NCI-H774 (cell line): ENCODE measurements around the gene MOB1A.
"Not testable (repeated sequence)": the region's sequence is repeated elsewhere in the genome, so short reads cannot be mapped to it uniquely, and the experiment has no call there.

Experiments used
- DNase-seq: peaks from one replicate; lab custom pipeline; 2025; lab: John Stamatoyannopoulos, UW

Gene MOB1A

DNA sequence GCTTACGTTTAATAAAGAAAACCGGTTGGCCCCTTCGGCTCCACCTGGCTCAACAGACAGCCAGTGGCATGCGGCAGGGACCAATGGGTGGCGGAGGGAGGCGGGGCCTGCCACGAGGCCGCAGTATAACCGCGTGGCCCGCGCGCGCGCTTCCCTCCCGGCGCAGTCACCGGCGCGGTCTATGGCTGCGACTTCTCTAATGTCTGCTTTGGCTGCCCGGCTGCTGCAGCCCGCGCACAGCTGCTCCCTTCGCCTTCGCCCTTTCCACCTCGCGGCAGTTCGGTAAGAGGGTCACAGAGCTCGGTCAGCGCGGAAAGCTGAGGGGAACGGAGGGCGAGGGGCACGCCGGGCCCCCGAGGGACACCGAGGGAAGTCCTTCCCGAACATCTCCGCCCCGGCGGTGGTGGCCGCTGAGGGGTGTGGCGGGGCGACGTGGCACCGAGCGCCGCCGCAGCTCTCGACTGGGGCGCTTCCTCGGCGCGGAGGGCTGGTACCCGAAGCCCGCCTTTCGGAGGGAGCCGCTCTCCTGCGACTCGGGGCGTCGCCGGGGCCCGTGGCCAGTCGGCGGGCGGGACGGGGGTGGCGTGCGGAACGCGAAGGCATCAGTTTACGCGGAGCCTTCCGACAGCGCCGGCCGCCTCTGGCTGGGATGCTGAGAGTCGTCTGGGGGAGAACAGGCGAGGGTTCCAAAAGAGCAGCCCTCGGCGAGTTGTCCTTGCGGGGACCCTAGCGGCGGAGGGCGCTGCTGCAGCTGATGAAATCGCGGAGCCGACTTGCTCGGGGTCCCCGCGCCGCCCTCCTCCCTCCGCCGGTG lies 20.0 kb upstream of the MOB1A start, which contains the start of gene MTHFD2:
TSS of gene MTHFD2 (plus strand) at position 155 of the 814 bp plus-strand sequence. CDS start at position 182, 27 bp downstream.
- DNase-seq: peak; percentile 96

- no peak for DNase-seq
These were observed 19.4 kb upstream of the MOB1A start for GRCh38 chr2:74198023-74198460.

- no peak for DNase-seq
These were observed 18.4 kb upstream of the MOB1A start for GRCh38 chr2:74197049-74197448.

DNA sequence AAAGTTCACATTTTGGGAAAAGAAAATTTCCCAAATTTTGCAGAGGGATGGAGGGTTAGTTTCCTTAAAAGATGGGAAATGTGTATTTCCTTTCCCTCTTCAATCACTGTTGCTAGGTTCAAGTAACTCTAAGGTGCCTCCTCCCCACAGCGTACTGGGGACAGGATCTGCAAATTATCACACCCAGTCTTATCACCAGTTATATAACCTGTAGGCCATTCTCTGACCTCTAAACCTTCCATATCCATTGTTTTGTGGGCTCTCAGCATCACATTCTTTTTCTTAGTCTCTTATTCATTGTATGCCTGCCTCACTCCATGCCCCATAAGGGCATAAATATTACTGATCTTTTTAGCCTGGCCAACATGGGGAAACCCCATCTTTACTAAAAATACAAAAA lies 16.1 kb upstream of the MOB1A start:
- no peak for DNase-seq

DNA sequence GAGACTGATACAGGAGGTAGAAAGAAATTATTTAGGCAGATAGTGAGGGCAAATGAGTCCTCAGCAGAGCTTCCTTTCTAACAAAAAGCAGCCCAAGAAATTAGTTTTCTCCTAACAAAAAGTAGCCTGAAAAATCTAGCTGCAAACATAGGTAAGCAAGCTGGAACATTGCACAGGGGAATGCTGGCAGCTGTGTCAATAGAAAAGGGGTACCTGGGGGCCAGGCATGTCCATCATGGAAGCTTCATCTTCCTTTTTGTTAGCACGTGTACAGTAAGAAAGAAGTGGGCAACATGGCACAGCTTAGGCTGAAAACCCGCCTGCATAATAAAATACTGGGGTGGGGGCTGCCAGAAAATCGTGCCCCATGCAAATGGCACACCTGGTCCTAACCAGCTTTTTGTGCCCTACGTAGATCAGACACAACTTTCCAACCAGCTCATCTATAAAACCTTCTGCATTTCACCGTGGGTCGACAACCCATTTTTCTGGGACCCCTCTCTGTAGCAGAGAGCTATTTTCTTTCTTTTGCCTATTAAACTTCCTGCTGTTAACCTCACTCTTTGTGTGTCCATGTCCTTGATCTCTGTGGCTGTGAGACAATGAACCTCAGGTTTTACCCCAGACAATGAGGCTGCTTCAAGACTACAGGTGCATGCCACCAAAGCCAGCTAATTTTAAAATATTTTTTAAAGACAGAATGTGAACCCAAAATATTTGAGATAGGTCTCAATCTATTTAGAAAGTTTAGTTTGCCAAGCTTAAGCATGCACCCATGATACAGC lies 13.1 kb upstream of the MOB1A start:
- DNase-seq: peak; percentile 37

DNA sequence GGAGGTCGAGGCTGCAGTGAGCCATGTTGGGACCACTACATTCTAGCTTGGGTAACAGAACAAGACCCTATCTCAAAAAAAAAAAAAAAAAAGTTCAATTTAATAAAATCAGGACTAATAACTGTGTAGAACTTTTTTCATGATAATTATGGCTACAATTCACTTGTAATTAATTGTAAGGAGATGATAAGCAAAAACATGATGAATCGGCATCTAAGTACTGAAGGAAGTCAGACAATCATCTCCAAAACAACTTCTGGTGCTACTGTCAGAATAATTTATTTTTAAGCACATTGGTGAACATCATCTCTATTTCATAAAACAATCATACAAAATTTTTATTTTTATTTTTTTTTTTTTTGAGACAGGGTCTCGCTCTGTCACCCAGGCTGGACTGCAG lies 10.0 kb upstream of the MOB1A start:
- no peak for DNase-seq

DNA sequence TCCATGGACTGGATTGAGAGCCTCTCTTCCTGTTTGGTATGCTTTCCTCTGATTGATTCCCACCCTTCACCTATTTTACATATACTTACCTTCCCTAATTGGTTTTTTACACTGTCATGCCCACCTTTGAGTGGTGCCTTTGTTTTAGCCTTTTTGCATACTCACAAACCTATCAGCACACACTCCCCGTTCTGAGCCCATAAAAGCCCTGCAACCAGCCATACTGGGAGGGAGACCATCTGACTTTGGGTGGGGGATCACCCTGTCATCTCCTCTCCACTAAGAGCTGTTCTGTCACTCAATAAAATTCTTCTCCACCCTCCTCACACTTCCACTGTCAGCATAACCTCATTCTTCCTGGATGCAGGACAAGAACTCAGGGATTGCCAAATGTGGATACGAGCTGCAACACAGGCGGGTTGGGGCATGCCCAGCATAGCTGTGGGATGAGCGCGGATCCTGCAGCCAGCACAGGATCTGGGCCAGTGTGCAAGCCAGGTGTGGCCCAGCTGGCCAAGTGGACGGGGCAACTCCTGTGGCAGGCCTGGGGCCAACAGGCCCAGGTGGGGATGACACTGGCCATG lies 9.4 kb upstream of the MOB1A start:
- no peak for DNase-seq

GRCh38 chr2:74186706-74187105 lies 8.0 kb upstream of the MOB1A start:
- not testable (repeated sequence) for DNase-seq

DNA sequence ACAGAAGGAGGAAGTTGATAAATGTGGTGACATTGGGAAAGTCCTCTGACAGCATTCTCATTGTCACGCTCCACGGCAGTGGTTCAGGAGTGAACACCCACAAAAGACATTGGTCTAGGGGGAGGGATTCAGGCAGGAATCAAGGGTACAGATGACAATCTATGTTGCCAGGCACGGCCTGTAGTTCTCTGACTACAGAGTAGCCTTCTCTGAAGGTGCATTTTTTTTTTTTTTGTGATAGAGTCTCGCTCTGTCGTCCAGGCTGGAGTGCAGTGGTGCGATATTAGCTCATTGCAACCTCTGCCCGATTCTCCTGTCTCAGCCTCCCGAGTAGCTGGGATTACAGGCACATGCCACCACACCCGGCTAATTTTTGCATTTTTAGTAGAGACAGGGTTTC lies 7.4 kb upstream of the MOB1A start:
- DNase-seq: no peak

DNA sequence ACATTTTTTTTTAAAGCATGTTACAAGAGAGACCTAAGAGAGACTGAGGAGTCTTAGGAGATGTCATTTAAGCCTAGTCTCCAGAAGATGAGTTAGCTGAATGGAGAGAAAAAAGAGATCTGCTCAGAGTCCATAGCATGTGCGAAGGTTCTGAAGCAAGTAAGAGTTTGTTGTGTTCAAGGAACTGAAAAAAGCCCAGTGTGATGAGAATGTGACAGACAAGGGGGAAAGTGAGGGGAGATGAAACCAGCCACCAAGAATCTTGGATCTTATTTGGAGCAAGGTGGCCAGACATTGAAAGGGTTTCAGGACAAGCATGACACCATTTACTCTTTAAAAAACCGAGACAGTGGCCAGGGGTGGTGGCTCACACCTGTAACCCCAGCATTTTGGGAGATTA lies 5.2 kb upstream of the MOB1A start:
- DNase-seq: no peak

GRCh38 chr2:74181739-74182138 lies 3.1 kb upstream of the MOB1A start:
- no peak for DNase-seq

GRCh38 chr2:74179063-74179865 lies 585 bp upstream of the MOB1A start:
- no peak for DNase-seq

DNA sequence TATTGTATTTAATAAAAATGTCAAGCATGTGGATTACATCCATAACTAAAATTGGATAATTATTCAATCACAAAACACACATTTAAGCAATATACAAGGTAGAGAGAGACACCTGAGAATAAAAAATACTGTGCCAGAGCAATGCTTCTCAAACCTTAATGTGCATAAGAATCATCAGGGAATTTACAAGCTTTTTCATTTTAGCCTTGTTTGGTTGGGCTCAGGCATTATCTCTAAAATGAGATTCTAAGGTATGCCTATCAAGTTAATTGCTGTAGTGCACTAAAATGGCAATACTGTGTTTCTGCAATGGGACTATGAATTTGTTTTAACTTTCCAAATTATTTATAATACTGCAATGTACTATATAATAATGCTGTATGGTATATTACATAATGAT lies 983 bp downstream of the MOB1A start:
- DNase-seq: no peak

DNA sequence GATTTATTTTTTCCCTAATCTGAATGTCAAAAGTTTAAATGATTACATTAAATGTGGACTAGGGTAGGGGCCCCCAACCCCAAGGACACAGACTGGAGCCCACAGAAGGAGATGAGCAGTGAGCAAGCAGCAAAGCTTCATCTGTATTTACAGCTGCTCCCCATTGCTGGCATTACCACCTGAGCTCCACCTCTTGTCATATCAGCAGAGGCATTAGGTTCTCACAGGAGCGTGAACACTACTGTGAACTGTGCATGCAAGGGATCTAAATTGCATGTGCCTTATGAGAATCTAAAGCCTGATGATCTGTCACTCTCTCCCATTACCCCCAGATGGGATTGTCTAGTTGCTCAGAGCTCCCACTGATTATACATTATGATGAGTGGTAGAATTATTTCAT lies 3.8 kb downstream of the MOB1A start:
- DNase-seq: no peak

GRCh38 chr2:74168739-74169138 lies 9.9 kb downstream of the MOB1A start:
- DNase-seq: no peak

- no peak for DNase-seq
These were observed 13.9 kb downstream of the MOB1A start for GRCh38 chr2:74164761-74165160.

DNA sequence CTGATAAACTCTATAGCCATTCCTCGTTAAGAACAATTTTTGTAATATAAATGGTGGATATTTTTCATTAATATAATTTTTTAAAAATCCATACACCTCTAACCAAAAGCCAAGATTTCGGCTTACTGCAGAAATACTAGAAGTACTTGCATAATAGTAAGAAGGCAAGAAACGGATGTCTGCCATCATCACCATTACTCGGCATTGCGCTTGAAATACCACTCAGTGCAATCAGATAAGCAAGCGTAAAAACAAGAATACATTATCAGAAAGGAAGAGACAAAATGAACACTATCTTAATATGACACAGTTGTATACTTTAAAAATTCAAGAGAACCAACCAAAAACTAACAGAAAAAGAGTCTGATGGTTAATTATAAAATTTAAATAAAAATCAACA lies 15.7 kb downstream of the MOB1A start:
- DNase-seq: no peak

- no peak for DNase-seq
These were observed 22.8 kb downstream of the MOB1A start for GRCh38 chr2:74155830-74156229.

- DNase-seq: no peak
These were observed 25.7 kb downstream of the MOB1A start for GRCh38 chr2:74152954-74153353.

DNA sequence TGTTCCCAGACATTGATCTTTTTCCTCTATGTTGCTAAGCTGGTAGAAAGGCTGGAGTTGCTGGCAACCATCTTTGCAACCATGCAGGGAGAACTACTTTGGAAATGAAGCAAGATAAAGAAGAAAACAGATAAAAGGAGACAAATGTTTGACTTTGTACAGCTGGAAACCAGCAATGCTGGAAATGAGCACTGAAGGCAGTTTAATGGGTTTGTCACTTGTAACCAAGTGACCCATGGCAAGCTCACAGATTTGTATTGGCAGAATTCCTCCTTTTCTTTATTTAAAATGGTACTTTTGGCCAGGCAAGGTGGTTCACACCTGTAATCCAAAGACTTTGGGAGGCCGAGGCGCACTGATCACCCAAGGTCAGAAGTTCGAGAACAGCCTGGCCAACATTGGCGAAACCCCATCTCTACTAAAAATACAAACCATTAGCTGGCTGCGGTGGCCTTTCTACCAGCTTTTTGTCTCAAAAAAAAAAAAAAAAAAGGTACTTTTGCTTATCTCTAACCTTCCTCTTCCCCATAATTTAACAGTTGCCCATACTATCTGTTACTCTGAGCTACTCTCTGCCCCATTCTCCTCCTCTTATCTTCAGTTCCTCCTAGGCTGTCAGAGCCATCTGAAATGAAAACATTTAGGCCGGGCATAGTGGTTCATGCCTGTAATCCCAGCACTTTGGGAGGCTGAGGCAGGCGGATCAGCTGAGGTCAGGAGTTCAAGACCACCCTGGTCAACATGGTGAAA lies 28.9 kb downstream of the MOB1A start:
- DNase-seq: no peak

GRCh38 chr2:74149247-74149525 lies 29.5 kb downstream of the MOB1A start:
- no peak for DNase-seq
